ENCODE data around the gene MICALL2. TPM values are rescaled to one million over a fixed set of nuclear protein-coding genes. Genes with fewer than 3 reads are reported as not detected.

MICALL2 gene
- polyA plus RNA-seq, 2 donors, result 20.9 to 50.7 TPM

DNA sequence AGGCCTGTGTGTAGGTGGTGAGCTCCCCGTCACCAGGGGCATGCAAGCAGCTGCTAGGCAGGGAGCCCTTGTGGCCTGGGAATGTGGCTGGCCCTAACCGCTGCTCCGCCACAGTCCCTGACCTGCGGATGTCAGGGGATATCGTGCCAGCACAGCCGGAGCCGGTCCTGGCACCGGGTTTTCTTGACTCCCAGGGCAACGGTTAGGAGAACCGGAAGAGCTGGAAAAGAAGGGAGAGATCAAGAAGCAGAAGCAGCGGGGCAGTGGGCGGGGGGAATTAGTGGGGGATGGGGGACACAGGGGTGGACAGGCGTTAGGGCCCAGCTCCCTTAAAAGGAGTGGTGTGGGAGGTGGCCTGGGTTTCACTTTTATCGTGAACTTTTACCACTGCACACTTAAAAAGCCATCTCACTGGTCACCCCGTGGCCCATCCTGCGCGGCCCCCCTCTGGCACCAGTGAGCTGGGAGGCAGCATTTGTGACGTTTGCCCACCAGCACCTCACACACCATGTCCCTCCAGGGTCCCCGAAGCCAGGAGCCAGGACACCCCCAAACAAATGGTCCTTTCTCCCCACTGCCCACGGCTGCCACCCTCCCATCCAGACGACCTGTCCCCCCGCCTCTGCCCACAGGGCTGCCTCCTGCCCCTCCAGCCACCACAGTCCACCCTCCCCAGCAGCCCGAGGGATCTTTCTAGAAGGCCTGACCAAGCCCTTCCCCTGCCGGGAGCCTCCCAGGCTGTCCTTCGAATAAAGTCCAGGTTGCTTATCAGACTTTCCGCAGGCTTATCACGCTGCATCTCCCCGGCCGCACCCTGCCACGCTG, 1.8 kb upstream of the MICALL2 start:
- Histone ChIP-seq H3K4me3 (ENCODE audit: low read depth in 1 of 2, low read length in 2 of 2) (peak overlapping the region in 1 of 2 donors; percentile 27), H3K36me3 (ENCODE audit: control insufficient read depth in 2 of 2, insufficient read depth in 2 of 2, low read length in 1 of 2) (no peaks in the 10 kb centered on the region), H3K27me3 (ENCODE audit: control insufficient read depth in 1 of 2, insufficient read depth in 2 of 2, low read length in 2 of 2) (no peaks in the 10 kb centered on the region), H3K4me1 (ENCODE audit: control insufficient read depth in 2 of 2, insufficient read depth in 2 of 2, low read length in 1 of 2) (peaks cover 3 to 30% of the 10 kb centered on the region in 2 donors), H3K9me3 (ENCODE audit: control insufficient read depth in 2 of 2, insufficient read depth in 1 of 2, low read depth in 1 of 2, low read length in 1 of 2) (no peaks in the 10 kb centered on the region), H3K27ac (ENCODE audit: low read depth in 2 of 2, low read length in 1 of 2) (peak overlapping the region; percentile 41 to 92)
- 25 to 33% methylated on average over 30 of the region's 30 CpGs for WGBS, 2 donors

DNA sequence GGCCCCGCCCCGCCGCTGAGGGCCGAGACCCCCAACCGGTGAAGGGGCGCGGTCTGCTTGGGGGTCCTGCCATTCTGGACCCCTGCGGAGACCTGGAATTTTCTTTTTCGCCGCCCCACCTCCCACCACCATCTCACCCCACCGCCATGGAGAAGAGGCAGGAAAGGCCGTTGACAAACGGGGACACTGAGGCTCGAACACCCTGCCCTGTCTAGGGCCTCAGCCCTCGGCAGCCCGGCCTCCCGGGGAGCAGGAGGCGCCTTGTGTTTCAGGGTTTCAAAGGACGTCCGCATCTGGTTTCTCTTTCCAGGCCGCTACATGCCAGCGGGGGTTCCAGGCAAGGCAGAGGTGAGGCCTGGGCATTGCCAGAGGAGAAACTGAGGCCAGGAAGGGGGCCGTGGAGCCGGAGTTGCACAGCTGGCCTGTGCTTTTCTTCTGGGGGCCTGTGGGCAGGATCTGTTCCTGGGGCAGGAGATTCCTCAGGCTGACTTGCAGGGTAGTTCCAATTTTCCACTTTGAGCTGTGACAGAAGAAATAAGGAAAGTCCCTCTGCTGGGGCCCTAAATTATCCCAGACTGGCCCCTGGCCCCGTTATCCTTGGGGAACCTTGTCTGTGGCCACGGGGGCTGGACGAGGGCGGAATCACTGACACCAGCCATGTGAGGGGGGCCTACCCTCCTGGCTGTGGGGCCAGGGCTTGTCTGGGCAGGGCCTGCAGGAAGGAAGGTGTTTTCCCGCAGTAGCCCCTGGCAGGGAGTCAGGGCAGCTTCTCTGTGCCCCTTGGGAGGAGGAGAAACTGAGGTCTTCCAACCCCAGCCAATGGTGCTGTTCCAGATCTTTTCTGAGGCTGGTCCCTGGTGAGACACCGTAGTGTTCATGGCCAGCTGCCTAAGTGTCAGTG, 900 bp upstream of the MICALL2 start:
- WGBS, 2 donors, result 9% methylated on average over 23 to 30 of the region's 30 CpGs
- H3K4me1 ChIP-seq (ENCODE audit: control insufficient read depth in 2 of 2, insufficient read depth in 2 of 2, low read length in 1 of 2), result peaks cover 7 to 38% of the 10 kb centered on the region in 2 donors
- H3K4me3 ChIP-seq (ENCODE audit: low read depth in 1 of 2, low read length in 2 of 2), result peak overlapping the region; percentile 46 to 47
- H3K27me3 ChIP-seq (ENCODE audit: control insufficient read depth in 1 of 2, insufficient read depth in 2 of 2, low read length in 2 of 2), result no peaks in the 10 kb centered on the region
- no peaks in the 10 kb centered on the region for H3K9me3 ChIP-seq (ENCODE audit: control insufficient read depth in 2 of 2, insufficient read depth in 1 of 2, low read depth in 1 of 2, low read length in 1 of 2)
- H3K36me3 ChIP-seq (ENCODE audit: control insufficient read depth in 2 of 2, insufficient read depth in 2 of 2, low read length in 1 of 2), result no peaks in the 10 kb centered on the region
- peak overlapping the region; percentile 41 to 92 for H3K27ac ChIP-seq (ENCODE audit: low read depth in 2 of 2, low read length in 1 of 2)

DNA sequence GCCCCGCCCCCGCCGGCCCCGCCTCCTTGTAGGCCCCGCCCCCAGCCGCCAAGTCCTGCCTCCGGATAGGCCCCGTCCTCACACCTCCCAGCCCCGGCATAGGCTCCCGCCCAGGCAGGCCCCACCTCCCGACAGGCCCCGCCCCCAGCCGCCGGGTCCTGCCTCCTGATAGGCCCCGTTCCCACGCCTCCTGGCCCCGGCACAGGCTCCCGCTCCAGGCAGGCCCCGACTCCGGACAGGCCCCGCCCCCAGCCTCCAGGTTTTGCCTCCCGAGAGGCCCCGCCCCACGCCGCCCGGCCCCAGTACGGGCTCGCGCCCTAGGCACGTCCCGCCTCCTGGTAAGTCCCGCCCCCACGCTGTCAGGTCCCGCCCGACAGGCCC, 232 bp upstream of the MICALL2 start:
- Histone ChIP-seq H3K27ac (ENCODE audit: low read depth in 2 of 2, low read length in 1 of 2) (peak overlapping the region; percentile 87 to 92), H3K9me3 (ENCODE audit: control insufficient read depth in 2 of 2, insufficient read depth in 1 of 2, low read depth in 1 of 2, low read length in 1 of 2) (no peaks in the 10 kb centered on the region), H3K4me1 (ENCODE audit: control insufficient read depth in 2 of 2, insufficient read depth in 2 of 2, low read length in 1 of 2) (peaks cover 7 to 45% of the 10 kb centered on the region in 2 donors), H3K4me3 (ENCODE audit: low read depth in 1 of 2, low read length in 2 of 2) (peak overlapping the region; percentile 65 to 74), H3K36me3 (ENCODE audit: control insufficient read depth in 2 of 2, insufficient read depth in 2 of 2, low read length in 1 of 2) (no peaks in the 10 kb centered on the region), H3K27me3 (ENCODE audit: control insufficient read depth in 1 of 2, insufficient read depth in 2 of 2, low read length in 2 of 2) (no peaks in the 10 kb centered on the region)
- 0 to 1% methylated on average over 8 to 35 of the region's 35 CpGs for WGBS, 2 donors

DNA sequence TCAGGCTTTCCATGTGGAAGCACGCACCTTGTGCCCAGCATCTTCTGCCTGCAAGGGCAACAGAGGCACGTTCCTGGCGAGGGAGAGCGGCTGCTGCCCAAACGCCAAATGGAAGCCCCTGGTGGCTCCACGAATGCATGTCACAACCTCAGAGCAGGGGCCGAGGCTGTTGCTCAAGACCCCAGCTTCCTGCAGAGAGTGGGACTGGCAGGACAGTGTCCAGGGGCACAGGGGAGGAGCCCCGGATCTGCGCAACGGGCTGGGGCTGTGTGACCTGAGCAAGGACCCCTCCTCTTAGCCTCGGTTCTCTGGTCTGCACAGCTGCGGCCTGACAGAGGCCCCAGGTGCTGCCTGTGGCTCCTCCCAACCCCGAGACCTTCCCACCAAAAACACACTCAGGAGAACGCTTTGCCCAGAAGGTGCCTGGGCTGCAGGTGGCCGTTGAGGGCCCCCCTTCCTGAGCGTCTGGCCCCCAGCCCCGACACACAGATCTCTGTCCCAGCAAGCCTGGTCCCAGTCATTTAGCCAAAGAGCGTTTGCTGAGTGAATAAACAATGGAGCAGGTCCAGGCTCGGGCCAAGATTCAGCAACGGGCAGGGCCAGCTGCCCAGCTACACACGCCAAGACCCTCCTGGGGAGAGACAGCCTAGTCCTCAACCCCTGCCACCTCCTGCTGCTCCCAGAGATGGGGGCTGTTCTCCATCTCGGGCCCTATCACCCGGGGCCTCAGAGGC, 1.2 kb downstream of the MICALL2 start:
- H3K36me3 ChIP-seq (ENCODE audit: control insufficient read depth in 2 of 2, insufficient read depth in 2 of 2, low read length in 1 of 2), result no peaks in the 10 kb centered on the region

DNA sequence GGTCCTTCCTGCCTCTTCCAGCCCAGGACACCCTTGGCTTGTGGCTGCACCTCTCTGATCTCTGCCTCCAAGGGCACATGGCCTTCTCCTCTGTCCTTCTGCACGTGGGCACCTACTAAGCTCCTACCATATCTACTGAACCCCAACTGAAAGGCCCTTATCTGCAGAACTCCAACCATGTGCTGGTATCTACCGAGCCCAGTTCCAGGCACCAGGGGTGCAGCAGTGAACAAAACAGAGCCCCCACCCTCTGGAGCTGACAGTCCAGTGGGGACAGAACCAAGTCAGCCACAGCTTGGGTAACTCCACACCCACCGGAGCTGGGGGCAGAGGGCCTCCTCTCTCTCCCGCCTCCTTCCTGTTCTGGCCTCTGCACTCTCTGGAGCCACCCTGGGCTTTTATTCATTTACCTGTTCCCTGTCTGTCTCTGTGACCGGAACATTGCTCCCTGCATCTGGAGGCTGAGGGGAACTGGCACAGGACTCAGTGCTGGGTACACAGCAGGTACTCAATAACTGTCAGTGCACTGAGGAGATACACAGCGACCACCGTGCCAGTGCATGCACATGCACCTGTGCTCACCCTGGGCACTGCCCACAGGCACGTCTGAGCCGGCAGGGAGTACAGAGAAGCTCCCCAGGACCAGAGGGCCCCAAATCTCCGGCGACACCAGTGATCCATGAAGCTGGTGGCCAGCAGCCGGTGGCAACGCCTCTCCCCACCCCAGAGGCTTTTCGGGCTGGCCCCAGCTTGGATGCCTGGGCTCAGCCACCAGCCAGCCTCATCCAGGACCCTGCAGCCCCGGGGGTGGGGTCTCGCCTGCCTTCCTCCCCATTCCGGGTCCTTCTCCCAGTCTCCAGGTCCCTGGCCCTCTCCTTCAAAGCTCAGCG, 2.0 kb downstream of the MICALL2 start:
- peak overlapping the region; percentile 65 to 74 for H3K4me3 ChIP-seq (ENCODE audit: low read depth in 1 of 2, low read length in 2 of 2)
- 46% methylated on average over 18 of the region's 18 CpGs for WGBS, 2 donors
- no peaks in the 10 kb centered on the region for H3K9me3 ChIP-seq (ENCODE audit: control insufficient read depth in 2 of 2, insufficient read depth in 1 of 2, low read depth in 1 of 2, low read length in 1 of 2)
- peak overlapping the region in 1 of 2 donors; percentile 22 for H3K27ac ChIP-seq (ENCODE audit: low read depth in 2 of 2, low read length in 1 of 2)
- peaks cover 10 to 38% of the 10 kb centered on the region in 2 donors for H3K4me1 ChIP-seq (ENCODE audit: control insufficient read depth in 2 of 2, insufficient read depth in 2 of 2, low read length in 1 of 2)
- H3K36me3 ChIP-seq (ENCODE audit: control insufficient read depth in 2 of 2, insufficient read depth in 2 of 2, low read length in 1 of 2), result no peaks in the 10 kb centered on the region
- H3K27me3 ChIP-seq (ENCODE audit: control insufficient read depth in 1 of 2, insufficient read depth in 2 of 2, low read length in 2 of 2), result no peaks in the 10 kb centered on the region

More for the DNA sequence above, 1.2 kb downstream of the MICALL2 start:
- Histone ChIP-seq H3K27ac (ENCODE audit: low read depth in 2 of 2, low read length in 1 of 2) (peak overlapping the region; percentile 87 to 91), H3K27me3 (ENCODE audit: control insufficient read depth in 1 of 2, insufficient read depth in 2 of 2, low read length in 2 of 2) (no peaks in the 10 kb centered on the region), H3K4me3 (ENCODE audit: low read depth in 1 of 2, low read length in 2 of 2) (peak overlapping the region; percentile 65 to 74), H3K9me3 (ENCODE audit: control insufficient read depth in 2 of 2, insufficient read depth in 1 of 2, low read depth in 1 of 2, low read length in 1 of 2) (no peaks in the 10 kb centered on the region), H3K4me1 (ENCODE audit: control insufficient read depth in 2 of 2, insufficient read depth in 2 of 2, low read length in 1 of 2) (peaks cover 10 to 41% of the 10 kb centered on the region in 2 donors)
- 25 to 28% methylated on average over 23 of the region's 23 CpGs for WGBS, 2 donors

DNA sequence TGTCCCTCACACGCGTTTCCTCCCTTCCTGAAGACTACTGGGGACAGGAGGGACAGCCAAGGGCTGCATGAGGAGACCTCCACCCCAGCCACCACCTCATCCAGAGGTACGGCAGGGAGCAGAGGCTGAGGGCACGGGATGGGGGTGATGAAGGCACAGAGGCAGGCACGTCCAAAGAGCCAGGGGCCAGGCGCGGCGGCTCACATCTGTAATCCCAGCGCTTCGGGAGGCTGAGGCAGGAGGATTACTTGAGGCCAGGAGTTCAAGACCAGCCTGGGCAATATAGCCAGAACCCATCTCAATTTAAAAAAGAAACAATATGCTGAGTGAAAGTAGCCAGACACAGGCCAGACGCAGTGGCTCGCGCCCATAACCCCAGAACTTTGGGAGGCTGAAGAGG, 3.3 kb downstream of the MICALL2 start:
- peak overlapping the region; percentile 79 to 85 for H3K27ac ChIP-seq (ENCODE audit: low read depth in 2 of 2, low read length in 1 of 2)
- WGBS, 2 donors, result 77 to 79% methylated on average over 13 of the region's 13 CpGs
- no peaks in the 10 kb centered on the region for H3K27me3 ChIP-seq (ENCODE audit: control insufficient read depth in 1 of 2, insufficient read depth in 2 of 2, low read length in 2 of 2)
- no peaks in the 10 kb centered on the region for H3K9me3 ChIP-seq (ENCODE audit: control insufficient read depth in 2 of 2, insufficient read depth in 1 of 2, low read depth in 1 of 2, low read length in 1 of 2)
- peaks cover 14 to 42% of the 10 kb centered on the region in 2 donors for H3K4me1 ChIP-seq (ENCODE audit: control insufficient read depth in 2 of 2, insufficient read depth in 2 of 2, low read length in 1 of 2)
- H3K36me3 ChIP-seq (ENCODE audit: control insufficient read depth in 2 of 2, insufficient read depth in 2 of 2, low read length in 1 of 2), result no peaks in the 10 kb centered on the region
- peak overlapping the region in 1 of 2 donors; percentile 35 for H3K4me3 ChIP-seq (ENCODE audit: low read depth in 1 of 2, low read length in 2 of 2)

DNA sequence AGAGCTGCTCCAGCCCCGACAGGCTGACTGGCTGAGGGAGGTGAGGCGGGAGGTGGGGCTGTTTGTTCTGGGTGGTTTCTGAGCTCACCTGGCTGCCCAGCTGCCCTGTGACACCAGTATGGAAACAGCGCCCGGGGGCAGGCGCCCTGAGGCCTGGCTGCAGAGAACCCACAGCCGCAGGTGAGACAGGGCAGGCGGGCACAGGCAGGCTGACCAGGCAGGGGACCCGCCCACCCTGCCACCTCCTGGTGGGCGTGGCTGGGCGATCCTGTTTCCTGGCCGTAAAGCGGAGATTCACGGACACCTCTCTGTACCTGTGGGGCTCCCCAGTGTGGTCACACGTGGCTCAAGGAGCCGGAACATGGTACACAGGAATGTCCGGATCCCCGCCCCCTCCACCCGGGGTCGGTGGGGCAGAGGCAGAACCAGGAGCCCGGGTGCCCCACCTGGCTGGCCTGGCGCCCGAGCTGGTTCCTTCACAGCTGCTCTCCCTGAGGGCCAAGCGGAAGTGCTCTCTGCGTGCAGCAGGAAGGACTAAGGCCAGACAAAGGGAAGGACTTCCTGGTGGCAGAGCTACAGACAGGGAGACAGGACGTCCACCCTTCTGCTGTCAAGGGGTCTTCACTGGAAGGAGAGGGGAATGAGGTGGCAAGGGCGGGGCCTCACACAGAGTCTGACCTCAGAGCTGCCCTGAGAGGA, 3.9 kb downstream of the MICALL2 start:
- H3K27me3 ChIP-seq (ENCODE audit: control insufficient read depth in 1 of 2, insufficient read depth in 2 of 2, low read length in 2 of 2), result no peaks in the 10 kb centered on the region
- H3K36me3 ChIP-seq (ENCODE audit: control insufficient read depth in 2 of 2, insufficient read depth in 2 of 2, low read length in 1 of 2), result no peaks in the 10 kb centered on the region
- 30 to 41% methylated on average over 23 to 26 of the region's 26 CpGs for WGBS, 2 donors
- peak overlapping the region; percentile 79 to 85 for H3K27ac ChIP-seq (ENCODE audit: low read depth in 2 of 2, low read length in 1 of 2)
- H3K9me3 ChIP-seq (ENCODE audit: control insufficient read depth in 2 of 2, insufficient read depth in 1 of 2, low read depth in 1 of 2, low read length in 1 of 2), result no peaks in the 10 kb centered on the region
- H3K4me3 ChIP-seq (ENCODE audit: low read depth in 1 of 2, low read length in 2 of 2), result peak overlapping the region; percentile 9 to 35
- H3K4me1 ChIP-seq (ENCODE audit: control insufficient read depth in 2 of 2, insufficient read depth in 2 of 2, low read length in 1 of 2), result peaks cover 14 to 44% of the 10 kb centered on the region in 2 donors

DNA sequence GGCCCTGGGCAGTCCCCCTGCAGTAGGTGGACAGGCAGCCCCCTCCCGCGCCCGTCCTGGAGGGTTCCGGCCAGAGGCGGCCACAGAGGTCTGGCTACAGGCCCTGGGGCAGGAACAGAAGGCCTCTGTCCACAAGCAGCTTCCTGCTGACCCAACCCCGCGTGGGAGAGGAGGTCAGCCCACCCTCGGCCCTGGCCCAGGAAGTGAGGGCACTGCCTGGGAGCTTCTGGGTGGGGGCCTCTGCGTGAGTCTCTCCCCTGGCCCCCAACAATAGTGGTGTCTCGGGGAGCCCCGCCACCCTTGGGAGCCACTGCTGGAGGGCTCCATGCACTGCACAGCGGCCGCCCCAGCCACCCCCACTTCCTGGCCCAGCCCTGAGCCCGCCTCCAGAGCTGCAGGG, 4.7 kb downstream of the MICALL2 start:
- Histone ChIP-seq H3K4me1 (ENCODE audit: control insufficient read depth in 2 of 2, insufficient read depth in 2 of 2, low read length in 1 of 2) (peaks cover 14 to 45% of the 10 kb centered on the region in 2 donors), H3K27ac (ENCODE audit: low read depth in 2 of 2, low read length in 1 of 2) (peak overlapping the region; percentile 25 to 79), H3K9me3 (ENCODE audit: control insufficient read depth in 2 of 2, insufficient read depth in 1 of 2, low read depth in 1 of 2, low read length in 1 of 2) (no peaks in the 10 kb centered on the region), H3K36me3 (ENCODE audit: control insufficient read depth in 2 of 2, insufficient read depth in 2 of 2, low read length in 1 of 2) (peaks cover 0 to 6% of the 10 kb centered on the region in 2 donors), H3K27me3 (ENCODE audit: control insufficient read depth in 1 of 2, insufficient read depth in 2 of 2, low read length in 2 of 2) (no peaks in the 10 kb centered on the region), H3K4me3 (ENCODE audit: low read depth in 1 of 2, low read length in 2 of 2) (peak overlapping the region; percentile 9 to 35)
- WGBS, 2 donors, result 33 to 50% methylated on average over 12 to 14 of the region's 14 CpGs
